Keratinocyte (primary cell): Measurements from ENCODE around the gene CD300C.

Source experiments
- CTCF ChIP-seq, 3 experiments: IDR thresholded peaks in 1 of 3; conservative IDR thresholded peaks in 1 of 3; optimal IDR thresholded peaks in 1 of 3; 2 replicates in 2 of 3; 3 replicates in 1 of 3; pipeline versions ENCODE3 to v1.5.1; 2011; ENCODE audit warnings: low read length in 3 of 3, mild to moderate bottlenecking in 3 of 3, moderate library complexity in 2 of 3, control low read depth in 1 of 3, inconsistent platforms in 1 of 3; ENCODE audit not compliant: insufficient read depth in 2 of 3; ENCODE audit errors: extremely low read depth in 1 of 3
- EZH2 ChIP-seq: IDR thresholded peaks from one replicate; pipeline ENCODE4 v1.6.1; 2012; ENCODE audit warnings: inconsistent platforms, mild to moderate bottlenecking, low read length, moderate library complexity

DNA sequence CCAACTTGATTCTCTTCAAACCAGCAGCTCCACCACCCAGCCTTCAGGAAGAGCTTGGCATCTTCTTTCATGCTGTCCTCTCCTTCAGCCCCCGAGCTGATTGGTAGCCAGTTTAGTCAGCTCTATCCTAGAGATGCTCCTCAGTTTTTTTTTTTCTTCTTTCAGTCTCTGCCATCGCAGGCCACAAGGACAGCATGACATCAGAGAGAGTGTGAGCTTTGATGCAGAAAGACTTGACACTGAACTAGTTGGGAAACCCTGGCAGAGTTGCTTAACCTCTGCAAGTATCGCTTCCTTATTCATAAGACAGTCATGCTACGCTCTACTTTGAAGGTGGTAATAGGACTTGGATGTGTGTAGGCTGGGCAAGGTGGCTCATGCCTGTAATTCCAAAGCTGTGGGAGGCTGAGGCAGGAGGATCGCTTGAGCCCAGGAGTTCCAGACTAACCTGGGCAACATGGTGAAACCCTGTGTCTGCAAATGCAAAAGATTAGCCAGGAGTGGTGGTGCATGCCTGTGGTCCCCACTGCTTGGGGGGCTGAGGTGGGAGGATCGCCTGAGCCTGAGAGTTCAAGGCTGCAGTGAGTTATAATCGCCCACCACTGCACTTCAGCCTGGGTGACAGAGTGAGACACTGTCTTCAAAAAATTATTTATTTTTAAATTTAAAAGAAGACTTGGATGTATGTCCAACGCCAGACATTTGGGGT lies 17.3 kb downstream of the CD300C start:
- TF ChIP-seq CTCF (optimal IDR thresholded peaks at IDR 0.05 in 1 of 3, IDR thresholded peaks at IDR 0.05 in 1 of 3, conservative IDR thresholded peaks at IDR 0.05 in 1 of 3; ENCODE audit: extremely low read depth in 1 of 3, insufficient read depth in 2 of 3, low read length in 3 of 3) (no peak), EZH2 (no peak)
